ENCODE measurements around the gene AIFM3. TPM values are rescaled to one million over a fixed set of nuclear protein-coding genes. Genes with fewer than 3 reads are reported as not detected.

Gene AIFM3
- total and polyA plus RNA-seq, 2 of the 13 experiments (the other 11 are each of a cell fraction or from before 2014, with no cell fraction given): 9.0 to 15.3 TPM

DNA sequence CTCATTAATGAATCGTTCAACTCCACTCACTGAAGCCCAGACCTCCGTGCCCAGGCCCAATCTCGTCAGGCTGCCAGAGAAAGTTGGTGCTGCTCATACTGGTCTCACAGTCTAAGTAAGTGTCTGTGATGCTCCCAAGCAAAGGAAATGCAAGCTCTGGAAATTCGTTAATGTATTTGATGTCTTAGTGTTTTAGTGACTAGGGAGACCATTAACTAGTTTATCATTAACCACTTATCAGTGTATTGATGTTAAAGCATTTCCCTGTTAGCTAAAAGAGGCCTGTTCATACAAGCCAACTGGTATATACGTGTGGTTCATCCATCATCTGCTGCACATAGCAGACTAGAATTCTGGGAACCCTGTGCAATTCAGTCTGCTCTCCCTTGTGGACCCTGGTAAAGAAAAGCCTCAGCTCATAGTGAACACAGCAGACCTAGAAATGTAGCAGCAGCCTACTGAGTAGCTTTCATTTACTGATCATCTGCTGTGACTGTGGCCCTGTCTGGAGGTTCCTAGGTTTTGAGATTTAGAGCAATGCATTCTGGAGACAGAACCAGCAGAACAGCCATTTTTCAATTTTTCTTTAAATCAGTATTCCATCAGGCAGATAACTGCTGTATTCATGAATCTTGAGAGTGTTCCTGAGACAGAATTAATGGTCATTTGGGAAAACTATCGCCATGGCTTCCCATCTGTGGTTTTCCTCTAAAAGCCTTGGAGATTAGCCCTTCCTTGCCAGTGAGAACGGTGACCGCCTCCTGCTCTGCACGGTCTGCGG lies 15.7 kb upstream of the AIFM3 start (continued):
- TF ChIP-seq, protein P1, sequence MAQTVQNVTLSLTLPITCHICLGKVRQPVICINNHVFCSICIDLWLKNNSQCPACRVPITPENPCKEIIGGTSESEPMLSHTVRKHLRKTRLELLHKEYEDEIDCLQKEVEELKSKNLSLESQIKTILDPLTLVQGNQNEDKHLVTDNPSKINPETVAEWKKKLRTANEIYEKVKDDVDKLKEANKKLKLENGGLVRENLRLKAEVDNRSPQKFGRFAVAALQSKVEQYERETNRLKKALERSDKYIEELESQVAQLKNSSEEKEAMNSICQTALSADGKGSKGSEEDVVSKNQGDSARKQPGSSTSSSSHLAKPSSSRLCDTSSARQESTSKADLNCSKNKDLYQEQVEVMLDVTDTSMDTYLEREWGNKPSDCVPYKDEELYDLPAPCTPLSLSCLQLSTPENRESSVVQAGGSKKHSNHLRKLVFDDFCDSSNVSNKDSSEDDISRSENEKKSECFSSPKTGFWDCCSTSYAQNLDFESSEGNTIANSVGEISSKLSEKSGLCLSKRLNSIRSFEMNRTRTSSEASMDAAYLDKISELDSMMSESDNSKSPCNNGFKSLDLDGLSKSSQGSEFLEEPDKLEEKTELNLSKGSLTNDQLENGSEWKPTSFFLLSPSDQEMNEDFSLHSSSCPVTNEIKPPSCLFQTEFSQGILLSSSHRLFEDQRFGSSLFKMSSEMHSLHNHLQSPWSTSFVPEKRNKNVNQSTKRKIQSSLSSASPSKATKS (CRISPR knock-in tag; IDR thresholded peaks at IDR 0.05): no peak
- TF ChIP-seq DNMT3B (CRISPR knock-in tag; conservative IDR thresholded peaks at IDR 0.05) (no peak), ZBTB7A (CRISPR knock-in tag; IDR thresholded peaks at IDR 0.05) (no peak), ZNF142 (CRISPR knock-in tag; IDR thresholded peaks at IDR 0.05) (no peak), SSRP1 (CRISPR knock-in tag; IDR thresholded peaks at IDR 0.05) (no peak; the same call in 1 of the 2 replicates), ZNF543 (CRISPR knock-in tag; IDR thresholded peaks at IDR 0.05) (no peak), NR3C1 (CRISPR knock-in tag; IDR thresholded peaks at IDR 0.05) (no peak), ZSCAN9 (CRISPR knock-in tag; IDR thresholded peaks at IDR 0.05; ENCODE audit: borderline replicate concordance) (no peak)
- TF ChIP-seq, protein P2, sequence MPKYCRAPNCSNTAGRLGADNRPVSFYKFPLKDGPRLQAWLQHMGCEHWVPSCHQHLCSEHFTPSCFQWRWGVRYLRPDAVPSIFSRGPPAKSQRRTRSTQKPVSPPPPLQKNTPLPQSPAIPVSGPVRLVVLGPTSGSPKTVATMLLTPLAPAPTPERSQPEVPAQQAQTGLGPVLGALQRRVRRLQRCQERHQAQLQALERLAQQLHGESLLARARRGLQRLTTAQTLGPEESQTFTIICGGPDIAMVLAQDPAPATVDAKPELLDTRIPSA (CRISPR knock-in tag; IDR thresholded peaks at IDR 0.05; ENCODE audit: borderline replicate concordance): no peak
- TF ChIP-seq, protein P3, sequence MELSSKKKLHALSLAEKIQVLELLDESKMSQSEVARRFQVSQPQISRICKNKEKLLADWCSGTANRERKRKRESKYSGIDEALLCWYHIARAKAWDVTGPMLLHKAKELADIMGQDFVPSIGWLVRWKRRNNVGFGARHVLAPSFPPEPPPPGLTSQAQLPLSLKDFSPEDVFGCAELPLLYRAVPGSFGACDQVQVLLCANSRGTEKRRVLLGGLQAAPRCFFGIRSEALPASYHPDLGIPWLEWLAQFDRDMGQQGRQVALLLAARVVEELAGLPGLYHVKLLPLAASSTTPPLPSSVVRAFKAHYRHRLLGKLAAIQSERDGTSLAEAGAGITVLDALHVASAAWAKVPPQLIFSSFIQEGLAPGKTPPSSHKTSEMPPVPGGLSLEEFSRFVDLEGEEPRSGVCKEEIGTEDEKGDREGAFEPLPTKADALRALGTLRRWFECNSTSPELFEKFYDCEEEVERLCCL (CRISPR knock-in tag; IDR thresholded peaks at IDR 0.05; ENCODE audit: borderline replicate concordance): no peak
- TF ChIP-seq, protein P4, sequence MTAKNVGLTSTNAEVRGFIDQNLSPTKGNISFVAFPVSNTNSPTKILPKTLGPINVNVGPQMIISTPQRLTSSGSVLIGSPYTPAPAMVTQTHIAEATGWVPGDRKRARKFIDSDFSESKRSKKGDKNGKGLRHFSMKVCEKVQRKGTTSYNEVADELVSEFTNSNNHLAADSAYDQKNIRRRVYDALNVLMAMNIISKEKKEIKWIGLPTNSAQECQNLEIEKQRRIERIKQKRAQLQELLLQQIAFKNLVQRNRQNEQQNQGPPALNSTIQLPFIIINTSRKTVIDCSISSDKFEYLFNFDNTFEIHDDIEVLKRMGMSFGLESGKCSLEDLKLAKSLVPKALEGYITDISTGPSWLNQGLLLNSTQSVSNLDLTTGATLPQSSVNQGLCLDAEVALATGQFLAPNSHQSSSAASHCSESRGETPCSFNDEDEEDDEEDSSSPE (CRISPR knock-in tag; IDR thresholded peaks at IDR 0.05): no peak
- TF ChIP-seq, protein P5, sequence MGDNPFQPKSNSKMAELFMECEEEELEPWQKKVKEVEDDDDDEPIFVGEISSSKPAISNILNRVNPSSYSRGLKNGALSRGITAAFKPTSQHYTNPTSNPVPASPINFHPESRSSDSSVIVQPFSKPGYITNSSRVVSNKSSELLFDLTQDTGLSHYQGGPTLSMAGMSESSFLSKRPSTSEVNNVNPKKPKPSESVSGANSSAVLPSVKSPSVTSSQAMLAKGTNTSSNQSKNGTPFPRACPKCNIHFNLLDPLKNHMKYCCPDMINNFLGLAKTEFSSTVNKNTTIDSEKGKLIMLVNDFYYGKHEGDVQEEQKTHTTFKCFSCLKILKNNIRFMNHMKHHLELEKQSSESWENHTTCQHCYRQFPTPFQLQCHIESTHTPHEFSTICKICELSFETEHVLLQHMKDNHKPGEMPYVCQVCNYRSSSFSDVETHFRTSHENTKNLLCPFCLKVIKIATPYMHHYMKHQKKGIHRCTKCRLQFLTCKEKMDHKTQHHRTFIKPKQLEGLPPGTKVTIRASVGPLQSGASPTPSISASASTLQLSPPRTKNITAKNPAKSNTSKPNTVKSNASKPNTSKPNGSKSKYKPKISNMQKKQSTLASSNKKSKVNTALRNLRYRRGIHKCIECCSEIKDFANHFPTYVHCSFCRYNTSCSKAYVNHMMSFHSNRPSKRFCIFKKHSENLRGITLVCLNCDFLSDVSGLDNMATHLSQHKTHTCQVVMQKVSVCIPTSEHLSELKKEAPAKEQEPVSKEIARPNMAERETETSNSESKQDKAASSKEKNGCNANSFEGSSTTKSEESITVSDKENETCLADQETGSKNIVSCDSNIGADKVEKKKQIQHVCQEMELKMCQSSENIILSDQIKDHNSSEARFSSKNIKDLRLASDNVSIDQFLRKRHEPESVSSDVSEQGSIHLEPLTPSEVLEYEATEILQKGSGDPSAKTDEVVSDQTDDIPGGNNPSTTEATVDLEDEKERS (CRISPR knock-in tag; IDR thresholded peaks at IDR 0.05): no peak
